AG04449 (cell line): ENCODE results near the gene LRRC4C.

ENCODE experiments used
- CTCF ChIA-PET: fragments of 350-600 bp; formaldehyde crosslinking; extraction: SDS; loops from one replicate; lab custom pipeline; 2021; ENCODE audit warnings: antibody characterized with exemption; lab: Yijun Ruan, JAX
- POLR2A ChIA-PET: fragments of 400-600, 350-600 bp; formaldehyde crosslinking; extraction: SDS; loops from one replicate; lab custom pipeline; 2020; ENCODE audit warnings: antibody characterized with exemption, inconsistent platforms; lab: Yijun Ruan, JAX
- DNase-seq: peaks from one replicate; pipeline ENCODE4 v3.0.0-alpha.2; 2010; ENCODE audit warnings: low read depth, low spot score
- H3K4me3 ChIP-seq: 2 replicates; pipeline ENCODE4 v1.5.1; 2011; ENCODE audit warnings: low read depth, mild to moderate bottlenecking, control low read depth, low read length
- CTCF ChIP-seq: IDR thresholded peaks from one replicate; pipeline ENCODE4 v1.5.1; 2011; ENCODE audit warnings: mild to moderate bottlenecking, moderate library complexity, low read length, control low read depth, inconsistent platforms; ENCODE audit not compliant: insufficient read depth; ENCODE audit errors: missing control alignments

LRRC4C gene

GRCh38 chr11:40241524-40242051 lies 1217.9 kb downstream of the LRRC4C start:
- DNase-seq: no peak
- POLR2A ChIA-PET: no interaction called here
- H3K4me3 ChIP-seq: no peak overlapping the region
- CTCF ChIA-PET: no interaction called here
- TF ChIP-seq CTCF: no peak

DNA sequence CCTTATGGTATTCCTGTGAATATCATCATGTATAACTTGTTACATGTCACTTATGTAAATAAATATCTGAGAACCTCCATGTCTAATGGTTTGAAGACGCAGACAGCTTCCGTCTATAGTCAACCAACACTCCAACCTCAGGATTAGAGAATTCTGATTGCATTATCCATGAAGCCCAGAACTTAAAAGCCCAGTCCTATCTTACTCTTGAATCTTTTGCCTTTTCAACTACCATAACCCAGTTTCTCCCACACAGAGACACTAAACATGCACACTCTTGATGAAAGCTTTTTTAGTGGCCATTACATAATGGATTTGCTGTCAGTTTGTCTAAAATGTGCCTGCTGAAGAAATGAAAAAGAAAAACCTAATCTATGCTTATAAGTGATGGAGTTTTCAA lies 1219.2 kb downstream of the LRRC4C start:
- no peak for TF ChIP-seq CTCF
- no peak overlapping the region for H3K4me3 ChIP-seq
- DNase-seq: no peak
- ChIA-PET CTCF (no interaction called here), POLR2A (no interaction called here)

GRCh38 chr11:40236526-40236925 lies 1222.9 kb downstream of the LRRC4C start:
- ChIA-PET CTCF (no interaction called here), POLR2A (no interaction called here)
- H3K4me3 ChIP-seq: no peak overlapping the region
- no peak for DNase-seq
- TF ChIP-seq CTCF: no peak

DNA sequence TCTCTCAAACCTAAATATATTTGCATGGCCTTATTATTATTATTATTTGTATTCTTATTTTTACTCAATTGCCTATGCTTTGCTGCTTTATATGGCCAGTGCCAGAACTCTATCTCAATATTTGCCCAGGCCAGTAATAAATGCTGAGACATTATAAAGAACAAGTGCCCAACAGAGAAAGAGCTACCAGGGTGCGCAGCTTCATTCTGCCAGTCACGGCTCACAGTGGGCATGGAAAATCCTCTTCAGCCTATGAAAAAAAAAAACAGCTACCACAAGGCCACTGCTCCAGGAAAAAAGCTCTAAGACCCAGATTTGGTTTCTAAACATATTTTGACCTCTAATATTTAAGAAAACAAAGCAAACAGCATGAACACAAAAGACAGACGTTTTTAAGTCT lies 1223.6 kb downstream of the LRRC4C start:
- TF ChIP-seq CTCF: no peak
- no peak overlapping the region for H3K4me3 ChIP-seq
- ChIA-PET POLR2A (no interaction called here), CTCF (no interaction called here)
- DNase-seq: no peak

DNA sequence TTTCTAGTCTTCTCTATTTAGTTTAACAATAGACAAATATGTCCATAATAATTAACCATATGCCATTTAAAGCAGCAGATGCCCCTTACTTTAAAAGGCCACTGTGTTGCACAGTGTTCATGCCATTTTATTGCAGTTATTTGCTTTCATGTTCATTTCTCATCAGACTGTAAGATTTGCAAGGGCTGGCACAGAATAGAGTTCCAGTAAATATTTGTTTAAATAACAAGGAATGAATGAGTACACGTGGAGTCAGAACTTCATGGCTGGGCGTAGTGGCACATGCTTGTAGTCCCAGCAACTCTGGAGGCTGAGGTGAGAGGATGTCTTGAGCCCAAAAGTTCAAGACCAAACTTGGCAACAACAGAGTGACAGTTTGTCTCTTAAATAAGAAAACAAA lies 1228.6 kb downstream of the LRRC4C start:
- DNase-seq: no peak
- no peak for TF ChIP-seq CTCF
- H3K4me3 ChIP-seq: no peak overlapping the region
- ChIA-PET CTCF (no interaction called here), POLR2A (no interaction called here)

GRCh38 chr11:40228662-40229061 lies 1230.8 kb downstream of the LRRC4C start:
- ChIA-PET POLR2A (no interaction called here), CTCF (no interaction called here)
- no peak for DNase-seq
- TF ChIP-seq CTCF: no peak
- H3K4me3 ChIP-seq: no peak overlapping the region
